Rectal smooth muscle tissue (tissue), 1 donor: ENCODE measurements around the gene LMX1B.
"Not testable (repeated sequence)": the region's sequence is repeated elsewhere in the genome, so short reads cannot be mapped to it uniquely, and the experiment has no call there.

ENCODE experiments used
- H3K27ac ChIP-seq: one replicate; pipeline ENCODE4 v1.7.0; 2013; ENCODE audit warnings: low read depth, low read length, inconsistent platforms
- H3K27me3 ChIP-seq: one replicate; pipeline ENCODE4 v1.7.0; 2013; ENCODE audit warnings: low read length; ENCODE audit not compliant: control insufficient read depth, insufficient read depth
- H3K36me3 ChIP-seq: one replicate; pipeline ENCODE4 v1.7.0; 2013; ENCODE audit warnings: low read length; ENCODE audit not compliant: control insufficient read depth, insufficient read depth
- H3K4me1 ChIP-seq: one replicate; pipeline ENCODE4 v1.7.0; 2013; ENCODE audit warnings: low read length; ENCODE audit not compliant: control insufficient read depth, insufficient read depth
- H3K4me3 ChIP-seq: one replicate; pipeline ENCODE4 v1.7.0; 2013; ENCODE audit warnings: low read length
- H3K9ac ChIP-seq: one replicate; pipeline ENCODE4 v1.7.0; 2013; ENCODE audit warnings: low read length

The LMX1B gene

DNA sequence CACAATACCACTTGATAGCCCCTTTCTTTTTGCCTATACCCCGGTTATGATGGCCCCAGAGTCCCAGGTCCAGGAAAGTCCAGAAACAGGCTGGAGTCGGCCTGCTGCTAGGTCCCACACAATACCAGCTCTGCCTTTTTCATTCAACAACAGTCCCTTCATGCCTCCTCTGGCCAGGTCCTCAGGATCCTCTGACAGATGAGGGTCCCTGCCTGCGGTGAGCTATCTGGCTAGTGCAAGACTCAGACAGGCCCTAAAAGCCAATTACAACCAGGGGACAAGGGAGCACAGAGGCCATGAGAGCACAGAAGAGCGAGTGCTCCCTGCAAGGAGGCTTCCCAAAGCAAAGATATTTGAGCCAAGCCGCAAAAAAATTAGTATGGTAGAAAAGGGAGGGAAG is 106.3 kb downstream of the LMX1B start:
- Histone ChIP-seq H3K27me3 (no peaks in the 10 kb centered on the region), H3K27ac (no peak overlapping the region), H3K36me3 (no peaks in the 10 kb centered on the region), H3K4me3 (no peak overlapping the region), H3K9ac (no peak overlapping the region), H3K4me1 (no peaks in the 10 kb centered on the region)

DNA sequence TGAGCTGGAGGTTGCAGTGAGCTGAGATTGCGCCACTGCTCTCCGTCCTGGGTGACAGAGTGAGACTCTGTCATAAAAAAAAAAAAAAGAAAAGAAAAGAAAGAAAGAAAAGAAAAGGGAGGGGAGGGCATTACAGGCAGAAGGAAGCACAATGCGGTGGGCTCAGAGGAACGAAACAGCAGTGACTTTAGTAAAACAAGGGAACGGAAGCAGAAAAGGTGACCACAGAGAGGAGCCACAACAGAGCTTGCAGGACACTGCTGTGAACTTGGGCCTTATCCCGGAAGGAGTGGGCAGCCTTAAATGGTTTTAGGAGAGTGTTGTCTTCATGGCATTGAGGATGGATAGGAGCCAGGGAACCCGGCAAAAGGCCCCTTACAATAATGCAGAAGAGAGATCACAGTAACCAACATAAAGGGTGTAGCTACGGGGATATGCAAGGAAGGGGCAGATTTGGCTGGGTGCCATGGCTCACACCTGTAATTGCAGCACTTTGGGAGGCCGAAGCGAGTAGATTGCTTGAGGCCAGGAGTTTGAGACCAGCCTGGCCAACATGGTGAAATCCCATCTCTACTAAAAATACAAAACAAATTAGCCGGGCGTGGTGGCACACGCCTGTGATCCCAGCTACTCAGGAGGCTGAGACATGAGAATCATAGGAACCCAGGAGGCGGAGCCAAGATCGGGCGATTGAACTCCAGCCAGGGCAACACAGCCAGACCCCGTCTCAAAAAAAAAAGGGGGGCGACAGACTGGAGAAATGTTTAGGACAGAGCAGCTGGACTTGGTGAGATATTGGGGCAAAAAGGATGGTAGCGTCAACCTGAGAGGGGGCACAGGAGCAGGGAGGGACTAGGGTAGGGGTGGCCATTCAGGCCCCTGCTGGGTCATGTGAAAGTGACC is 107.2 kb downstream of the LMX1B start:
- no peak overlapping the region for H3K4me3 ChIP-seq
- no peaks in the 10 kb centered on the region for H3K27me3 ChIP-seq
- no peak overlapping the region for H3K9ac ChIP-seq

DNA sequence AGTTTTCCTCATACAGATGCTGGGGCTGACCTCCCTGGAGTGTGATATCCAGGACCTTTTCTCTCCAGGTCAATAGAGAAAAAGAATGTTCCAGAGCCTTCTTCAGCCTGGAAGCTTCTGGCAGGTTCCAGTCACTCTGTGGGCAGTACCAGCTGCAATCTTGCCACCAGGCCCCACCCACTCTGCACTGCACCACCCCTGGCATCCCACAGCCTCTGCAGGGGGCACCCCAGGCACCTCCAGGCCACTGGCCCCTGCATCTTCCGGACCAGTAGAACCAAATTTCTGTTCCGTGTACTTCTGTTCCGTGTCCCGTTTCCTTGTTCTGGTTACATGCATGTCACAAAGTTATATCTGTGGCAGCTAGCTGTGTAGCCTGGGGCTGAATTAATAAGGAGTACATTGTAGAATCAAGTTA is 107.8 kb downstream of the LMX1B start:
- H3K36me3 ChIP-seq, result no peaks in the 10 kb centered on the region
- no peaks in the 10 kb centered on the region for H3K27me3 ChIP-seq
- no peaks in the 10 kb centered on the region for H3K4me1 ChIP-seq
- no peak overlapping the region for H3K9ac ChIP-seq
- no peak overlapping the region for H3K27ac ChIP-seq
- H3K4me3 ChIP-seq, result no peak overlapping the region

More for the DNA sequence above, 107.2 kb downstream of the LMX1B start:
- H3K4me1 ChIP-seq, result no peaks in the 10 kb centered on the region
- H3K27ac ChIP-seq, result no peak overlapping the region
- H3K36me3 ChIP-seq, result no peaks in the 10 kb centered on the region

DNA sequence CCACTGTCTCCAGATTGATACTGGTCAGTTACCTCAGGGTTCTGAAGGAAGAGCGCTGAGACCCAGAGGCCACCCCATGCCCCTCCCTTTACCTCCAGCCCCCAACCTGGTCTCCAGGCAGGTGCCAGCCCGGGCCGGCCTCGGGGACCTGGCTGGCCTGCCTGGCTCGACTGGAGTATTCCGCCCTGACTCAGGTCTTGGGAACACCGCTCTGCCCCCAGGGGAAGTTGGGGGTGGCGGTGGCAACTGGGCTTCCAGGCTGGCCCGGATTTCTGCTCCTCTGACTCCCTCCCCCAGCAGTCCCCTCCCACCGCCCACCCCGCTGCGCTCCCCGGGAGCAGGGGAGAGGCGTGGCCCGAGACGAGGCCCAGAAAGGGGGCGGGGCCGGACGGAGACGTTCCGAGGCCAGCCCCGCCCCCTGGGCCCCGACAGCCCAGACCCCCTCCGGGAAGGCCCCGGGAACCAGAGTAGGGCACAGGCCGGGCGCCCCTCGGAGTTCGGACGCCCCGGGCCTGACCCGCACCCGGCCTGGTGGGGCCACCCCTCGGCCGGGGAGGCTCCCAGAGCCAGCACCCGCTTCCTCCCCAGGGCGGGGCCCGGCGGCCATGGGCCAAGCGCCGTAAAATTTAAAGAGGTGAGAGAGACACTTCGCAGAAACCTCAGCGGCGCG is 108.7 kb downstream of the LMX1B start:
- Histone ChIP-seq H3K27ac (peak overlapping the region; percentile 47), H3K4me3 (peak overlapping the region; percentile 66), H3K9ac (peak overlapping the region; percentile 27), H3K36me3 (no peaks in the 10 kb centered on the region), H3K27me3 (no peaks in the 10 kb centered on the region), H3K4me1 (no peaks in the 10 kb centered on the region)

DNA sequence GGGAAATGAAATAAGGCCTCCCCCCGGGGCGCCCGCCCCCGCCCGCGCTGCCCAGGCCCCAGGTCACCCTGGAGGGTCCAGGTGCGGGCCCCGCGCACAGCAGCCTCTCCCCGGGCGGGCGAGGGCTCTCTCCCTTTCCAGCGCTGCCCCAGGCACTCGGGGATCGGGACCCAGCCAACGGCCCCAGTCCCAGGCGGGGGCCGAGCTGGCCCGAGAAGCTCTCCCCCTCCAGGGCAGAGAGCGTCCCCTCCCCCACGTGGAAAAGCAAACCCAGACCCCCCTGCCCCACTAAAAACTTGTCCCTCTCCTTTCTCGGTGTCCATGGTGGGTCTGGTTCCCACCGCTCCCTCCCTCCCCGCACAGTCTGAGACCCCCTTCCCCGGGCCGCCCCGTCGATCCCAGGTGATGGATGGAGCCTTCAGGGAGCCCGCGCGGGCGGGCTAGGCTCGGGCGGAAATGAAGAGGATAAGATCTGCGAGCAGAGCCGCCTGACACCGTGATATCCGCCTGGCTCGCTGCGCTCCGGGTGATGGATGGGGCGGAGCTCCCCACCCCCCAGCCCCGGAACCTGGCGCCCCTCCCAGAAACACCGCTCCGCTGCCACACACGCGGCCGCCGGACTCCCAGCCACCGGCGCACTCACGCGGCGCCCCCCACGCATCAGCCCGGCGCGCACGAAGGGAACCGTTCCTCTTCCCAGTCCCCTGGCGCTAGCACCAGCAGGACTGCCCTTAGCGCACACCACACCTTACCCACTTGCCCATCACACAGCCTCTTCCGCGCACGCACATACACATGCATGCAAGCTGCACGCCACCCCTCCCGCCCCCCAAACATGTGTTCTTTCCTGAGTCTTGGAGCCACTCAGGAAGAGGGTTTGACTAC is 109.4 kb downstream of the LMX1B start:
- peak overlapping the region; percentile 47 for H3K27ac ChIP-seq
- H3K36me3 ChIP-seq, result no peaks in the 10 kb centered on the region
- H3K9ac ChIP-seq, result peak overlapping the region; percentile 27
- H3K4me1 ChIP-seq, result no peaks in the 10 kb centered on the region
- H3K27me3 ChIP-seq, result no peaks in the 10 kb centered on the region
- H3K4me3 ChIP-seq, result peak overlapping the region; percentile 66

DNA sequence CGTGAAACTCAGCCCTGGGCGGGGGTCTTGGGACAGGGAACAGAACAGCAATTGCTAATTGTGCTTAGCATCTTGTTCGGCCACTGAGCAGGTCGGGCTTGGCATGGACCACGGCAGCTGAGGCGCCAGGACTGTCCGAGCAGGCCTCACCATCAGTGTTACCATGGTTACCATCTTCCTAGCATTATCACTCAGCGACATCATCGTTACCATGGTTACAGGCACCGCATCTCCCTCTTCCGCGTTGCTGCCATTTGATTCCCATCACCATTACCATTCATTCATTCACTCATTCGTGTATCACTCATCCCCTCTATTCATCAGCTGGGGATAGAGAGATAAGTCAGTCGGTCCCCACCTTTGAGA is 110.1 kb downstream of the LMX1B start:
- no peaks in the 10 kb centered on the region for H3K4me1 ChIP-seq
- H3K27me3 ChIP-seq, result no peaks in the 10 kb centered on the region
- peak overlapping the region; percentile 23 for H3K4me3 ChIP-seq
- H3K9ac ChIP-seq, result no peak overlapping the region
- no peaks in the 10 kb centered on the region for H3K36me3 ChIP-seq
- no peak overlapping the region for H3K27ac ChIP-seq

DNA sequence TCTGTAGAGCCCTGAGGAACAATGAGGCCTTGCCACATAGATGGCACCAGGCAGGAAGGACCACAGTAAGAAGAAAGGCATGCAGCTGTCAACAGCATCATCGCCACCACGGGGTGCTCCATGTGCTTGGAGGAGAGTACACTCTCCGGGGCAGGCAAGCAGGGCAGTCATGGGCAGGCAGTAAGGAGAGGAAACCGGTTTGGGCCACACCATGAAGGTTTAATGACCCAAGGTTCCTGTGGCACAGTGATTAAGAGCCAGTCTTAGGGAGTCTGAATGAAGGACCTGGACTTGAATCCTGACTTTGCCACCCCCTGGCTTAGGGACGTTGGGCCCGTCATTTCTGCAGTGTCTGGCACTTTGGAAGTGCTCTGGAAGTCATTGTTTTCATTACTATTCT is 110.5 kb downstream of the LMX1B start:
- no peaks in the 10 kb centered on the region for H3K27me3 ChIP-seq
- no peak overlapping the region for H3K27ac ChIP-seq
- H3K4me3 ChIP-seq, result no peak overlapping the region
- no peak overlapping the region for H3K9ac ChIP-seq
- H3K4me1 ChIP-seq, result no peaks in the 10 kb centered on the region
- H3K36me3 ChIP-seq, result no peaks in the 10 kb centered on the region

DNA sequence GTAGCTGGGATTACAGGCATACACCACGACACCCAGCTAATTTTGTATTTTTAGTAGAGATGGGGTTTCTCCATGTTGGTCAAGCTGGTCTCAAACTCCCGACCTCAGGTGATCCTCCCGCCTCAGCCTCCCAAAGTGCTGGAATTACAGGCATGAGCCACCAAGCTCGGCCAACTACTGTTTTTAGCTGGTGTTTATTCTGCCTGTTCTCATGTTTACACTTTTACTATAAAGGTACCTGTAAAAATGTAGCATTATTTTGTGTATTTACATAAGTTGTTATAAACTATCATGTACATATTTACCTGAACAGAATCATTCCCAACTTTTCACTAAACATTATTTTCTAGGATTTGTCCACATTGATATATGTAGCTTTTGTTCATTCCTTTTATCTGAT is 111.8 kb downstream of the LMX1B start:
- not testable (repeated sequence) for H3K4me3 ChIP-seq, H3K27ac ChIP-seq, H3K36me3 ChIP-seq, H3K27me3 ChIP-seq, H3K4me1 ChIP-seq, H3K9ac ChIP-seq

DNA sequence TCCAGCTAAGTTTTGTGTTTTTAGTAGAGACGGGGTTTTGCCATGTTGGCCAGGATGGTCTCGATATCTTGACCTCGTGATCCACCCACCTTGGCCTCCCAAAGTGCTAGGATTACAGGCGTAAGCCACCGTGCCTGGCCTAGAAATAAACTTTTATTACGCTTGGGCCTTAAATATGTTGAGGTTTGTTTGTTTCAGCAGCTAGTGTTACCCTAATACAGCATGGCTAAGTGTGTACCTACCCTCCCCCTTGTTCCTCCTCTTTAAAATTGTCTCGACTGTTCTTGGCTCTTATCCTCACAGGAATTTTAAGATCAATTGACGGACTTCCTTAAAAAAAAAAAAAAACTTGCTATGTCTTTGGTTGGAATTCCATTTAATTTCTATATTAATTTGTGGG is 114.5 kb downstream of the LMX1B start:
- not testable (repeated sequence) for H3K4me1 ChIP-seq, H3K36me3 ChIP-seq, H3K4me3 ChIP-seq, H3K27ac ChIP-seq, H3K27me3 ChIP-seq, H3K9ac ChIP-seq

DNA sequence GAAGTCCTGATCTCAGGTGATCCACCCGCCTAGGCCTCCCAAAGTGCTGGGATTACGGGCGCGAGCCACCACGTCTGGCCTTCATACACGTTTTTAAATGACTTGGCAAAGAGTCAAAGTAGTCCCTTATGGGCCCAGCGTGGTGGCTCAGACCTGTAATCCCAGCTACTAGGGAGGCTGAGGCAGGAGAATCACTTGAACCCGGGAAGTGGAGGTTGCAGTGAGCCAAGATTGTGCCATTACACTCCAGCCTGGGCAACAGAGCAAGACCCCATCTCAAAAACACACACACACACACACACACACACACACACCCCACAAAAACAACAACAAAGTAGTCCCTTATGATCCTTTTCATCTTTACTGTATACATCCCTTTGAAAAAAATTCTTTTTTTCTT is 116.9 kb downstream of the LMX1B start:
- not testable (repeated sequence) for H3K4me1 ChIP-seq, H3K36me3 ChIP-seq

DNA sequence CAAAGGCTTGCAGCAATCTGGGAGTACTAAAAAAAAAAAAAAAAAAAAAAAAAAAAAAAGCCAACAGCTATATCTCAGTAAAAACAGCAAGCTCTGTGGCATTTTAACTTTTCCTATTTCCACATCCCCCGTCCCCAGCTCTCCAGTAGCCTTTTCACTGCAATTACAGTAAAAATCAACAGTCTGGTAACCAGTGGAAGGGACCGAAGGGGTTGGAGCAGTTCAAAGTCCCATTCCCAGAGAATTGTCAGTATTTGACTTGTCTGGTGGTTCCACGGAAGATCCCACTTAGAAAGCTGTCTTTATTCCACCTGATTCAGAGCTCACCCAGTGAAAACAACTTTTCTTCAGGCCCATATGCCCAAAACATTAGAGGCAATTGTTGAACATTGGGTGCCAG is 119.3 kb downstream of the LMX1B start:
- H3K4me3 ChIP-seq, result no peak overlapping the region

More for the DNA sequence above, 116.9 kb downstream of the LMX1B start:
- H3K9ac ChIP-seq, H3K4me3 ChIP-seq, H3K27me3 ChIP-seq, H3K27ac ChIP-seq: not testable (repeated sequence)

DNA sequence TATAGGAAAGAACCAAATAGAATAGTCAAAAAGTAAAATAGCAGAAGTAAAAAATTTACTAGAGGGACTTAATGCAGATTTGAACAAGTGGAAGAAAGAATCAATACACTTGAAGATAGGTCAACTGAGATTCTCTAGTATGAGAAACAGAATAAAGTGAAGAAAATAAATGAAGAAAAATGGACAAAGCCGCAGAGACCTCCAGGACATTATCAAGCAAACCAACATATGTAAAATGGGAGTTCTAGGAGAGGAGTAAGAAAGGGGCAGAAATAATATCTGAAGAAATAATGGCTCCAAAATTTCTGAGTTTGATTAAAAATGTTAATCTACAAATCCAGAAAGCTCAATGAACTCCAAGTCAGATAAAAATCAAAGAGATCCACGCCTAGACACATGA is 121.1 kb downstream of the LMX1B start:
- H3K36me3 ChIP-seq, result no peaks in the 10 kb centered on the region
- H3K27ac ChIP-seq, result no peak overlapping the region
- no peak overlapping the region for H3K4me3 ChIP-seq
- no peak overlapping the region for H3K9ac ChIP-seq
- H3K4me1 ChIP-seq, result no peaks in the 10 kb centered on the region
- no peaks in the 10 kb centered on the region for H3K27me3 ChIP-seq

More for the DNA sequence above, 119.3 kb downstream of the LMX1B start:
- H3K9ac ChIP-seq, result no peak overlapping the region
- no peak overlapping the region for H3K27ac ChIP-seq
- H3K36me3 ChIP-seq, result no peaks in the 10 kb centered on the region
- H3K27me3 ChIP-seq, result no peaks in the 10 kb centered on the region
- no peaks in the 10 kb centered on the region for H3K4me1 ChIP-seq
